GM18520 (cell line): ENCODE results near the gene FEZF2.

Experiments used
- ATAC-seq: cut with Tn5 transposase; IDR thresholded peaks from one replicate; pipeline ENCODE4 v1.9.1; 2021; ENCODE audit not compliant: unreplicated experiment

FEZF2 gene

DNA sequence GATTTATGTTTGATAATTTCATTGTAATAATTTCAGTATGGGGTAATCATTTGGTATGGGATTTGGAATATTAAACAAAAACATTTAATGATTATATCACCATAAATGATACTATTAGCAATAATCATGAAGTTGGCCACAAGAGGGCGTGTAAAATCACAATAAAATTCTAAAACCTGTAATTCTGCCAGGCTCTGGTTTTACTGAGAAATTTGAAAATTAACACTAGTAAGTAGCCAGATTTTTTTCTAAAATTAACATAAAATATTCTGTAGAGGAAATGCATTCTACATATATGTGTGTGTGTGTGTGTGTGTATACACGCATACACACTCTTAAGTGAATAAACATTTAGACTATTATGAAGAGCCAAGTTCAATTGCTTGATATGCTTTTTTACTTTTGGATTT is 40.5 kb downstream of the FEZF2 start:
- ATAC-seq = no peak

GRCh38 chr3:62332017-62332416 is 41.3 kb downstream of the FEZF2 start:
- ATAC-seq = no peak

DNA sequence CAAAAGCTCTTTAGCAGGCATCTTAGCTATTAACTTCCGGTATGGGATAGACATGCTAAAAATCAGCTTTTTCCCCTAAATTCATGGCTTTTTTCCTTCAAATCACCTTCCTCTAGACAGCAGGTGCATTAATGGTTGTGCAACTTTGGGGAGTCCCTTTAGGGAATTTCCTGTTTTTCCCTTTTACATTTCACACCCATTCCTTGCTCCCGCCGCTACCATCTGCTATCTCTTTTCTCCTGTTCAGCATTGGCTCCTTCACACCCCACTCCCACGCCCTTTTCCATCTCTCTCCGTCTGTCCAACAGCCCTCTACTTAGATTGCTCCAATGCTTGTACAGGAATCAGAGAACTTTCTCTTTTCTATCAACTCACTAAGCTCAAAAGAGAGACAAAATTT is 43.4 kb downstream of the FEZF2 start:
- no peak for ATAC-seq

- no peak for ATAC-seq
These were observed 47.5 kb downstream of the FEZF2 start for GRCh38 chr3:62325896-62326295.

DNA sequence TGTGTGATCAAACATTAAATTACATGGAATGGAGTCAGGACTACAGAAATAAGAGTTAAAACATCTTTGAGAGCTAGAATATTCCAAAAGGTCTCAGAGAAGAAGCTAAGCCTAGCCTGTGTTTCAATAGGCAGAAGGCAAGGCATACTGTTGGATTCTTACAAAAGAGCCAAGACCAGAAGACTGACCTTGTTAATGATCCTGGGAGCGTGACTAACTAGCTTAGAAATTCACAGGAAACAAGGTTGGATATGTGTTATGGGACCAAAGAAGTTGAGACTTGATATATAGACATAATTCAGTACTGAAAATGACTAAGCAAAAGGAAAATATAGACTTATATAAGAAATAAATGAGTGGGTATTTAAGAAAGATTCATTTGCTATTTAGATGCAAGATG is 50.1 kb downstream of the FEZF2 start:
- no peak for ATAC-seq
